K562 (cell line): ENCODE results near the gene GLYAT. TPM values are rescaled to one million over a fixed set of nuclear protein-coding genes. Genes with fewer than 3 reads are reported as not detected.
A peak's percentile ranks its signal among the peaks of the same experiment; 100 is the strongest.

Experiments used
- ATAC-seq: fragments of 200-7000 bp; cut with Tn5 transposase; 3 replicates; pipeline ENCODE4 v1.9.1; 2020; ENCODE audit warnings: moderate library complexity
- BruUV-seq: library from RNA; stranded (reverse); fragments of 400-500 nt; replicated peaks from 2 replicates; lab custom pipeline; 2021; lab: Mats Ljungman, UMichigan
- CTCF ChIA-PET: fragments of 300-600 bp; formaldehyde crosslinking; extraction: SDS; loops from one replicate; lab custom pipeline; 2021; ENCODE audit warnings: low intra/inter-chr PET ratio; lab: Yijun Ruan, JAX
- POLR2A ChIA-PET: fragments of 300-600, 350-650 bp; sonication (Branson Sonifier 250); formaldehyde crosslinking; extraction: SDS; loops from one replicate; lab custom pipeline; 2021; ENCODE audit warnings: antibody characterized with exemption, inconsistent platforms; lab: Yijun Ruan, JAX
- DNase-seq, 4 experiments: peaks; one replicate each; pipeline versions ENCODE4 v3.0.0 to v3.0.0-alpha.2; 2011 to 2018; ENCODE audit warnings: low spot score in 3 of 4, mixed read lengths in 3 of 4; ENCODE audit errors: extremely low read depth in 1 of 4
- FAIRE-seq: peaks from 2 replicates; lab custom pipeline; 2011; peaks lifted over from hg19 to GRCh38; lab: Jason Lieb, UNC
- H2AFZ ChIP-seq: 2 replicates; pipeline ENCODE4 v1.6.0; 2011; ENCODE audit warnings: low read depth, low read length, control low read depth, inconsistent platforms
- H3K27ac ChIP-seq: fragments of 200-600 bp; 3 replicates; pipeline ENCODE4 v1.8.0; 2011; ENCODE audit warnings: low read depth, mild to moderate bottlenecking, control low read depth, inconsistent platforms, low read length, moderate library complexity, mixed read lengths; ENCODE audit errors: extremely low read depth
- H3K27me3 ChIP-seq, 2 experiments: fragments of 300-600 bp in 1 of 2; 2 replicates in 1 of 2; 3 replicates in 1 of 2; pipeline versions ENCODE4 v1.6.0 to v1.8.0; 2011; ENCODE audit warnings: inconsistent platforms in 2 of 2, low read length in 2 of 2, mild to moderate bottlenecking in 1 of 2, mixed read lengths in 1 of 2, moderate library complexity in 1 of 2; ENCODE audit not compliant: control insufficient read depth in 2 of 2, insufficient read depth in 2 of 2
- H3K36me3 ChIP-seq: fragments of 300-600 bp; 3 replicates; pipeline ENCODE4 v1.8.0; 2011; ENCODE audit warnings: mild to moderate bottlenecking, low read length, inconsistent platforms; ENCODE audit not compliant: control insufficient read depth, insufficient read depth
- H3K4me1 ChIP-seq, 2 experiments: fragments of 200-600 bp in 1 of 2; replicated peaks in 1 of 2; 2 replicates in 1 of 2; 3 replicates in 1 of 2; pipeline versions ENCODE4 v1.5.1 to v1.8.0; 2011; ENCODE audit warnings: inconsistent platforms in 2 of 2, low read length in 2 of 2, mild to moderate bottlenecking in 1 of 2, mixed read lengths in 1 of 2, moderate library complexity in 1 of 2; ENCODE audit not compliant: control insufficient read depth in 2 of 2, insufficient read depth in 2 of 2
- H3K4me2 ChIP-seq: 2 replicates; pipeline ENCODE4 v1.6.1; 2011; ENCODE audit warnings: low read length, control low read depth, inconsistent platforms, mixed read lengths; ENCODE audit not compliant: insufficient read depth
- H3K4me3 ChIP-seq: fragments of 200-600 bp; sonication (generic), shearing (Covaris generic); 2 replicates; pipeline ENCODE4 v1.5.1; 2016; ENCODE audit warnings: control low read depth, inconsistent platforms
- H3K79me2 ChIP-seq: fragments of 200-600 bp; 3 replicates; pipeline ENCODE4 v1.8.0; 2011; ENCODE audit warnings: low read length, inconsistent platforms; ENCODE audit not compliant: control insufficient read depth, insufficient read depth
- H3K9ac ChIP-seq, 2 experiments: 2 replicates each; pipeline versions ENCODE4 v1.6.0 to v1.6.1; 2011; ENCODE audit warnings: low read depth in 2 of 2, low read length in 2 of 2, control low read depth in 1 of 2, inconsistent platforms in 1 of 2, mild to moderate bottlenecking in 1 of 2, mixed read lengths in 1 of 2; ENCODE audit not compliant: insufficient read depth in 1 of 2
- H3K9me1 ChIP-seq: one replicate; pipeline ENCODE4 v1.6.0; 2011; ENCODE audit warnings: inconsistent platforms, mild to moderate bottlenecking, low read length, moderate library complexity; ENCODE audit not compliant: control insufficient read depth, insufficient read depth
- H3K9me3 ChIP-seq: replicated peaks from 2 replicates; pipeline ENCODE4 v1.5.1; 2011; ENCODE audit warnings: low read depth, low read length, inconsistent platforms; ENCODE audit not compliant: control insufficient read depth, insufficient read depth
- H4K20me1 ChIP-seq: replicated peaks from 2 replicates; pipeline ENCODE4 v1.6.1; 2011; ENCODE audit warnings: low read length, inconsistent platforms, mixed read lengths; ENCODE audit not compliant: control insufficient read depth, insufficient read depth
- CEBPB ChIP-seq: fragments of 450-650 bp; IDR thresholded peaks from 2 replicates; pipeline ENCODE4 v1.6.1; 2016; ENCODE audit warnings: missing genetic modification characterization, missing compliant biosample characterization
- CEBPG ChIP-seq, 3 experiments: fragments of 200-800 bp in 1 of 3; sonication (Bioruptor generic) in 1 of 3; sonication (generic) in 1 of 3; formaldehyde crosslinking in 1 of 3; IDR thresholded peaks in 2 of 3; conservative IDR thresholded peaks in 1 of 3; 2 replicates each; pipeline versions ENCODE4 v1.6.1 to v1.8.0; 2016 to 2022; ENCODE audit warnings: missing compliant biosample characterization in 2 of 3, missing genetic modification characterization in 2 of 3, mild to moderate bottlenecking in 1 of 3, missing genetic modification reagents in 1 of 3
- DPF2 ChIP-seq: fragments of 450-650 bp; IDR thresholded peaks from 2 replicates; pipeline ENCODE4 v1.6.1; 2016
- HNRNPL ChIP-seq: fragments of 200-400 bp; formaldehyde crosslinking; IDR thresholded peaks from 2 replicates; pipeline ENCODE4 v1.6.1; 2017; ENCODE audit warnings: low read depth, mild to moderate bottlenecking, low read length
- HOXB6 ChIP-seq: fragments of 250-450 bp; sonication (Bioruptor Pico); IDR thresholded peaks from 2 replicates; pipeline ENCODE4 v1.5.1; 2022; ENCODE audit warnings: mild to moderate bottlenecking, borderline replicate concordance
- NCOA2 ChIP-seq, 2 experiments: fragments of 450-650 bp; IDR thresholded peaks; 2 replicates each; pipeline ENCODE4 v1.6.1; 2018; ENCODE audit warnings: mild to moderate bottlenecking in 2 of 2, moderate library complexity in 1 of 2; ENCODE audit not compliant: partially characterized antibody in 2 of 2
- PTTG1 ChIP-seq: fragments of 450-650 bp; IDR thresholded peaks from 2 replicates; pipeline ENCODE4 v1.6.1; 2016; ENCODE audit warnings: low read depth, mild to moderate bottlenecking, missing genetic modification characterization, missing compliant biosample characterization
- RBBP5 ChIP-seq: fragments of 200-600 bp; sonication (generic); IDR thresholded peaks from 2 replicates; pipeline ENCODE4 v1.6.1; 2012; ENCODE audit warnings: borderline replicate concordance, mild to moderate bottlenecking, low read length, control low read depth, inconsistent platforms; ENCODE audit not compliant: insufficient read depth, poor library complexity, severe bottlenecking
- RBM22 ChIP-seq: fragments of 200-400 bp; formaldehyde crosslinking; IDR thresholded peaks from 2 replicates; pipeline ENCODE4 v1.6.1; 2018; ENCODE audit warnings: low read length, low read depth; ENCODE audit not compliant: poor library complexity, severe bottlenecking
- USF1 ChIP-seq: sonication (generic); formaldehyde crosslinking; IDR thresholded peaks from 2 replicates; pipeline ENCODE4 v1.9.0; 2022; ENCODE audit warnings: mild to moderate bottlenecking, missing genetic modification reagents
- XRCC5 ChIP-seq: fragments of 200-400 bp; formaldehyde crosslinking; IDR thresholded peaks from 2 replicates; pipeline ENCODE4 v1.6.1; 2017; ENCODE audit warnings: low read depth, mild to moderate bottlenecking, low read length
- ZNF124 ChIP-seq: sonication (generic); formaldehyde crosslinking; IDR thresholded peaks from 2 replicates; pipeline ENCODE4 v1.8.1; 2022; ENCODE audit warnings: missing genetic modification reagents
- in situ Hi-C: fragments of 300-500 bp; cut with MboI; formaldehyde crosslinking; loops from 4 replicates; pipeline ENCODE4 v1.15.0; 2018; ENCODE audit warnings: inconsistent platforms, mixed read lengths
- intact Hi-C: fragments of 100-400 bp; cut with micrococcal nuclease; formaldehyde crosslinking; loops from 2 replicates; pipeline ENCODE4 v1.14.2; 2022
- polyA plus RNA-seq, 8 experiments: library from polyadenylated mRNA; depleted of rRNA in 4 of 8; stranded (reverse) in 5 of 8; unstranded in 3 of 8; fragments of >200 nt; fragmentation: Nextera tagmentation in 2 of 8; fragmentation: Illumina TruSeq in 1 of 8; extraction: Ambion mirVana in 2 of 8; extraction: Trizol in 1 of 8; gene quantifications; 2 replicates each; pipeline versions ENCODE4 v1.2.1 to v1.2.3, GENCODE V29; 2011 to 2014; ENCODE audit warnings: inconsistent platforms in 1 of 8, missing spikeins in 1 of 8
- total RNA-seq, 7 experiments: library from RNA; depleted of rRNA in 6 of 7; stranded (reverse); fragments of >200 nt in 6 of 7; fragmentation: Illumina TruSeq in 2 of 7; extraction: Trizol in 2 of 7; gene quantifications; 2 replicates each; pipeline versions ENCODE4 v1.2.1 to v1.2.3, GENCODE V29; 2011 to 2021; ENCODE audit warnings: low replicate concordance in 1 of 7
- TF ChIP-seq, protein P1 (sequence below): sonication (generic); formaldehyde crosslinking; IDR thresholded peaks from 2 replicates; pipeline ENCODE4 v1.8.0; 2022; ENCODE audit warnings: missing genetic modification reagents, mild to moderate bottlenecking, borderline replicate concordance
- TF ChIP-seq, protein P2 (sequence below), 3 experiments: fragments of 200-800 bp in 1 of 3; sonication (Bioruptor generic) in 1 of 3; sonication (generic) in 1 of 3; formaldehyde crosslinking in 1 of 3; IDR thresholded peaks; 2 replicates each; pipeline versions ENCODE4 v1.6.1 to v1.8.0; 2016 to 2022; ENCODE audit warnings: mild to moderate bottlenecking in 2 of 3, missing compliant biosample characterization in 2 of 3, missing genetic modification characterization in 2 of 3, missing genetic modification reagents in 1 of 3
- TF ChIP-seq, protein P3 (sequence below): fragments of 450-650 bp; formaldehyde crosslinking; IDR thresholded peaks from 2 replicates; pipeline ENCODE4 v1.4.0; 2020; ENCODE audit warnings: mild to moderate bottlenecking, mixed read lengths

The GLYAT gene
- total and polyA plus RNA-seq, 9 of the 15 experiments (the other 6 are each of a cell fraction or from before 2014, with no cell fraction given), result not detected

DNA sequence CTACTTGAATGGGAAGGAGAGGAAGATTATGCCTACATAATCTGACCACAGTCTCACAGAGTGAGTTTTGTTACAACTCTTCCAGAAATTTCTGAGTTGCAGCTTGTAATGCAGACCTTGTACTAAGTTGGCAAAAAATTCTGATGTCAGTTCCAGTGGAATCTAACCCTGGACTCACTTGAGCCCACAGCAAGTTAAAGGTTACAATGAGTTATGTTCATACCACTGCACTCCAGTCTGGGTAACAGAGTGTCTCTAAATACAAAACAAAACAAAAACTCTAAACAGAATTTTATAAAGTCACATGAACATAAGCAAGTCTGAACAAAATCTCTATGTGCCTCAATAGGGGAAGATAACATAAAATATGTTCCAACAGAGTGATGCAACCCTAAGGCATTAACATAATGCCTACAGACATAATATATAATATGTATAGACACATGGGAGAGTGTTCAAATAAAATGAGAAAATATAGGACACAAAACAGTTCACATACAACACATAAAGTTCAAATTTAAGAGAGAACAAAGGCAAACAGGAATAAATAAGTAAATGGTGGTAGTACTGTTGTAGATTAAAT, 1.1 kb downstream of the GLYAT start:
- in situ Hi-C loops (no loop called here), intact Hi-C loops (no loop called here)
- CTCF ChIA-PET, result no interaction called here
- H3K27me3 ChIP-seq, result no peaks in the 10 kb centered on the region
- H3K9ac ChIP-seq, result no peak overlapping the region
- no peaks in the 10 kb centered on the region for H3K36me3 ChIP-seq
- H3K4me2 ChIP-seq, result no peak overlapping the region
- H3K79me2 ChIP-seq, result no peaks in the 10 kb centered on the region
- H2AFZ ChIP-seq, result no peak overlapping the region
- no peaks in the 10 kb centered on the region for H4K20me1 ChIP-seq
- no peaks in the 10 kb centered on the region for H3K9me1 ChIP-seq
- no peak overlapping the region for H3K4me3 ChIP-seq
- POLR2A ChIA-PET, result interaction anchor here (1.2 kb wide), 1 partner anchor 31 kb away, joined by 3 read pairs; no protein-coding TSS in a partner anchor
- ATAC-seq (no peak), FAIRE-seq (no peak), DNase-seq (no peak)
- peaks cover 0 to 23% of the 10 kb centered on the region in 2 experiments; a peak in 3 of 5 replicates for H3K4me1 ChIP-seq
- BruUV-seq, result no TSS peak
- no peak overlapping the region for H3K27ac ChIP-seq
- no peaks in the 10 kb centered on the region for H3K9me3 ChIP-seq
- no peak for TF ChIP-seq CEBPG (CRISPR knock-in tag; IDR thresholded peaks at IDR 0.05)
- peak; percentile 54 to 80; a peak in 3 of 4 replicates for TF ChIP-seq CEBPG (tag; conservative IDR thresholded peaks at IDR 0.05 in 1 of 2, IDR thresholded peaks at IDR 0.05 in 1 of 2)
- TF ChIP-seq PTTG1, result no peak
- TF ChIP-seq ZNF124 (CRISPR knock-in tag), result no peak
- TF ChIP-seq NCOA2 (IDR thresholded peaks at IDR 0.05; ENCODE audit: partially characterized antibody in 2 of 2), result no peak
- peak; percentile 29; the same call in 1 of the 2 replicates for TF ChIP-seq CEBPB (tag)
- TF ChIP-seq, protein P1, sequence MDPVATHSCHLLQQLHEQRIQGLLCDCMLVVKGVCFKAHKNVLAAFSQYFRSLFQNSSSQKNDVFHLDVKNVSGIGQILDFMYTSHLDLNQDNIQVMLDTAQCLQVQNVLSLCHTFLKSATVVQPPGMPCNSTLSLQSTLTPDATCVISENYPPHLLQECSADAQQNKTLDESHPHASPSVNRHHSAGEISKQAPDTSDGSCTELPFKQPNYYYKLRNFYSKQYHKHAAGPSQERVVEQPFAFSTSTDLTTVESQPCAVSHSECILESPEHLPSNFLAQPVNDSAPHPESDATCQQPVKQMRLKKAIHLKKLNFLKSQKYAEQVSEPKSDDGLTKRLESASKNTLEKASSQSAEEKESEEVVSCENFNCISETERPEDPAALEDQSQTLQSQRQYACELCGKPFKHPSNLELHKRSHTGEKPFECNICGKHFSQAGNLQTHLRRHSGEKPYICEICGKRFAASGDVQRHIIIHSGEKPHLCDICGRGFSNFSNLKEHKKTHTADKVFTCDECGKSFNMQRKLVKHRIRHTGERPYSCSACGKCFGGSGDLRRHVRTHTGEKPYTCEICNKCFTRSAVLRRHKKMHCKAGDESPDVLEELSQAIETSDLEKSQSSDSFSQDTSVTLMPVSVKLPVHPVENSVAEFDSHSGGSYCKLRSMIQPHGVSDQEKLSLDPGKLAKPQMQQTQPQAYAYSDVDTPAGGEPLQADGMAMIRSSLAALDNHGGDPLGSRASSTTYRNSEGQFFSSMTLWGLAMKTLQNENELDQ (CRISPR knock-in tag), result no peak
- TF ChIP-seq RBBP5, result no peak
- no peak for TF ChIP-seq USF1 (CRISPR knock-in tag)
- no peak for TF ChIP-seq HOXB6 (CRISPR knock-in tag)
- TF ChIP-seq, protein P2, sequence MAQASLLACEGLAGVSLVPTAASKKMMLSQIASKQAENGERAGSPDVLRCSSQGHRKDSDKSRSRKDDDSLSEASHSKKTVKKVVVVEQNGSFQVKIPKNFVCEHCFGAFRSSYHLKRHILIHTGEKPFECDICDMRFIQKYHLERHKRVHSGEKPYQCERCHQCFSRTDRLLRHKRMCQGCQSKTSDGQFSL (CRISPR knock-in tag; IDR thresholded peaks at IDR 0.05), result no peak
- TF ChIP-seq, protein P2 (tag; IDR thresholded peaks at IDR 0.05), result no peak
- TF ChIP-seq, protein P3, sequence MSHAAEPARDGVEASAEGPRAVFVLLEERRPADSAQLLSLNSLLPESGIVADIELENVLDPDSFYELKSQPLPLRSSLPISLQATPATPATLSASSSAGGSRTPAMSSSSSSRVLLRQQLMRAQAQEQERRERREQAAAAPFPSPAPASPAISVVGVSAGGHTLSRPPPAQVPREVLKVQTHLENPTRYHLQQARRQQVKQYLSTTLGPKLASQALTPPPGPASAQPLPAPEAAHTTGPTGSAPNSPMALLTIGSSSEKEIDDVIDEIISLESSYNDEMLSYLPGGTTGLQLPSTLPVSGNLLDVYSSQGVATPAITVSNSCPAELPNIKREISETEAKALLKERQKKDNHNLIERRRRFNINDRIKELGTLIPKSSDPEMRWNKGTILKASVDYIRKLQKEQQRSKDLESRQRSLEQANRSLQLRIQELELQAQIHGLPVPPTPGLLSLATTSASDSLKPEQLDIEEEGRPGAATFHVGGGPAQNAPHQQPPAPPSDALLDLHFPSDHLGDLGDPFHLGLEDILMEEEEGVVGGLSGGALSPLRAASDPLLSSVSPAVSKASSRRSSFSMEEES (CRISPR knock-in tag), result no peak
- TF ChIP-seq XRCC5, result no peak
- TF ChIP-seq DPF2, result no peak
- no peak for TF ChIP-seq RBM22
- TF ChIP-seq HNRNPL, result no peak
